Subcutaneous abdominal adipose tissue (tissue), 5 donors: ENCODE data around the gene GTPBP1.

Experiments
- H3K27ac ChIP-seq: one replicate; pipeline ENCODE4 v1.7.0; 2013; ENCODE audit warnings: low read depth, mild to moderate bottlenecking, inconsistent platforms, low read length, moderate library complexity
- H3K27me3 ChIP-seq, 5 donors: one replicate each; pipeline ENCODE4 v1.7.0; 2013; ENCODE audit warnings: low read length in 5 of 5, inconsistent platforms in 1 of 5; ENCODE audit not compliant: control insufficient read depth in 5 of 5, insufficient read depth in 4 of 5
- H3K36me3 ChIP-seq, 5 donors: one replicate each; pipeline ENCODE4 v1.7.0; 2013; ENCODE audit warnings: low read length in 5 of 5; ENCODE audit not compliant: control insufficient read depth in 5 of 5, insufficient read depth in 5 of 5
- H3K4me1 ChIP-seq, 5 donors: one replicate each; pipeline ENCODE4 v1.7.0; 2013; ENCODE audit warnings: low read length in 5 of 5, mild to moderate bottlenecking in 3 of 5, moderate library complexity in 1 of 5; ENCODE audit not compliant: control insufficient read depth in 5 of 5, insufficient read depth in 5 of 5
- H3K4me3 ChIP-seq, 5 donors: one replicate each; pipeline ENCODE4 v1.7.0; 2013; ENCODE audit warnings: low read length in 5 of 5, low read depth in 1 of 5
- H3K9ac ChIP-seq, 5 donors: one replicate each; pipeline ENCODE4 v1.7.0; 2013; ENCODE audit warnings: low read length in 5 of 5, mild to moderate bottlenecking in 4 of 5, moderate library complexity in 3 of 5
- H3K9me3 ChIP-seq, 5 donors: one replicate each; pipeline ENCODE4 v1.7.0; 2013; ENCODE audit warnings: low read length in 5 of 5; ENCODE audit not compliant: control insufficient read depth in 5 of 5
- donor health status: healthy.
- donor health status: healthy.
- donor health status: healthy.
- donor health status: healthy.
- donor health status: healthy.

Gene GTPBP1

DNA sequence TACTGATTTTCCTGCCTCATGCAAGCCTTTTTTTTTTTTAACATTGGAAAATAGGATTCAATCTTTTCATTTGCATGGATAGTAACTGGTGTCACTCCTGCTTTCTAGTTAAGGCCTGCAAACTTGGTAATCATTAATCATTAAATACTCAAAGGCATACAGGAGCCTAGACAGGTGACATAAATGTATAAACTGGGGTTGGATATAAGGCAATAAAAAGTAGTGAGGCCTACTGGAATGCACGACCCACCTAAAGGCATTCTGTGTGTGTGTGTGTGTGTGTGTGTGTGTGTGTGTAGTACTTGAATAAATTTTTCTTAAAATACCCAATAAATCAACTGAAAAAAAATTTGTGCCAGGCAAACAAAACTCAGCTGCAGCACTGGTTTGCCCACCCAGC, 16.1 kb upstream of the GTPBP1 start:
- H3K36me3 ChIP-seq, result peaks cover 0 to 76% (median 50%) of the 10 kb centered on the region in 5 donors
- H3K27ac ChIP-seq, result no peak overlapping the region
- H3K4me3 ChIP-seq, result no peak overlapping the region
- no peaks in the 10 kb centered on the region for H3K9me3 ChIP-seq
- H3K9ac ChIP-seq, result no peak overlapping the region
- no peaks in the 10 kb centered on the region for H3K27me3 ChIP-seq
- H3K4me1 ChIP-seq, result peaks cover 0 to 4% (median 0%) of the 10 kb centered on the region in 5 donors

DNA sequence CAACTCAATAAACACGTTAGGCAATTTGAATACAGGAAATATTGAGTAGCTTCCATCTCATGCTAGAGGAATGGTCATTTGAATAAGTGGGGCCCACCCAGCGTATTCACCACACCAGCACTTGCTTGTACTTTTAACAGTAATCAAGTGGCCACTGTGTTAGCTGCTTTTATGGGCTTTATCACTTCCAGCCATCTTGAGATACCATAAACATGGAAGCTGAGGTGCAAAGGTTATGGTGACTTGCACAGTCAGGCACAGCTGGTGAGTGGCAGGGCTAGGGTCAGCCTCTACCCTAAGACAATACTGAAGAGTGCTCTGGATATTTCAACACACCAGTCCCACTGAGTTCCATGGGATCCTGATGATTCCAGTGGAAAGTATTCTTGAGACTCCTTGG, 11.7 kb upstream of the GTPBP1 start:
- Histone ChIP-seq H3K36me3 (peaks cover 0 to 33% (median 13%) of the 10 kb centered on the region in 5 donors), H3K4me1 (peaks cover 4 to 41% (median 32%) of the 10 kb centered on the region in 5 donors), H3K27me3 (no peaks in the 10 kb centered on the region), H3K9me3 (no peaks in the 10 kb centered on the region), H3K27ac (no peak overlapping the region), H3K4me3 (no peak overlapping the region), H3K9ac (no peak overlapping the region)

DNA sequence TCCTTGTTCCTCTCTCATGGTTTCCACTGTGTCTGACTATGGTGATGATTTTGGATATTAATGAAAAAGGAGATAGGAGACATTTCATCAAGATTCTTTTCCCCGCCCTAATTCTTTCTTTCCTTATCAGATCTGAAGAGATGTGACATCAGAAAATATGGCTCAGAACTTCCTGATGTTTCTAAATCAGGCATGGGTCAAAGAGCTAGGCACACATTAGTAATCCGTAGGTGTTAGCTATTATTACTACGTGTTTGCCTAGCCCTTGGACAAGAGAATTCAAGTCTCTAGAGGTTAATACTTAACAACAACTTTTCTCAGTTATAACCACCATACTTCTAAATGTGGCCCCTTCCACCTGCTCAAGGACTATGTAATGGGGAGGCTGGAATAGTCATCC, 10.8 kb upstream of the GTPBP1 start:
- Histone ChIP-seq H3K36me3 (peaks cover 0 to 26% (median 6%) of the 10 kb centered on the region in 5 donors), H3K27ac (peak overlapping the region; percentile 1), H3K27me3 (no peaks in the 10 kb centered on the region), H3K9ac (no peak overlapping the region), H3K4me1 (peaks cover 10 to 49% (median 41%) of the 10 kb centered on the region in 5 donors), H3K4me3 (no peak overlapping the region), H3K9me3 (no peaks in the 10 kb centered on the region)

DNA sequence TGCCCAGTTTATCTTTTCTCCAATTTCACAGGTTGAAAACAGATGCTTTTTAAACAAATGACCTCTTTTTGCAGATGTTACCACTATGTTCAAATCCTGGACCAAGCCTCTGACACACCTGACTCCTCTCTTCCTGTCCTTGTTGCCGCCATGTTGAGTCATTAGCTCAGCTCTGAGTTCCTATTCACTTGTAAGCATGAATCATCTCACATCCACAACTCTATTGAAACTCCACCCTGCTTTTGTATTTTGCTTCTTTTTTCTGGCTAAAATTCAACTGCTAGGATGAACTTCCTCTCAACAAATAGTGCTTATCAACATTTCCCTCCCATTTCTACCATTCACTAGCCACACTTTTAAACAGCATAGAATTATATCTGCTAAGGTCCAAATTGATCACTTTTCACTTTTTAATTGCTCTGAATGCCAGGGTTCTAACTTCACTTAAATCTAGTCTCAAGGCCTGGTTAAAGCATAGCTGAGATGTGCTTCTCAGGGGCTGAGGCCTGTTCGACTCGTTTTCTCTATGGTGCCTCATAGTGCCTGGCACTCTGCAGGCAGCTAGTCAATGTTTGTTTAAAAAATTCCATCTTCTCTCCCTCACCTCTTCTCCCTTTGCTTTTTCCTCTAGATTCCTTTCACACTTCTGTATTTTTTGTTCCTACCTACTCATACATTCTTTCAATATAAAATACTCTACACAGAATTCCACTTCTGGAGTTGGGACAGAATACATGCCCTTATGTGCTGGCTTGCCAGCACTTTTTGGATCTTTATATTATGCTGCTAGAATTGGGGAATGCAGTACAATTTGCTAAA, 8.9 kb upstream of the GTPBP1 start:
- Histone ChIP-seq H3K4me1 (peaks cover 10 to 60% (median 50%) of the 10 kb centered on the region in 5 donors), H3K27ac (peak overlapping the region; percentile 70), H3K4me3 (peak overlapping the region in 2 of 5 donors; percentile 3 to 22), H3K9ac (peak overlapping the region in 2 of 5 donors; percentile 0 to 56), H3K27me3 (no peaks in the 10 kb centered on the region), H3K9me3 (no peaks in the 10 kb centered on the region), H3K36me3 (peaks cover 0 to 12% (median 3%) of the 10 kb centered on the region in 5 donors)

DNA sequence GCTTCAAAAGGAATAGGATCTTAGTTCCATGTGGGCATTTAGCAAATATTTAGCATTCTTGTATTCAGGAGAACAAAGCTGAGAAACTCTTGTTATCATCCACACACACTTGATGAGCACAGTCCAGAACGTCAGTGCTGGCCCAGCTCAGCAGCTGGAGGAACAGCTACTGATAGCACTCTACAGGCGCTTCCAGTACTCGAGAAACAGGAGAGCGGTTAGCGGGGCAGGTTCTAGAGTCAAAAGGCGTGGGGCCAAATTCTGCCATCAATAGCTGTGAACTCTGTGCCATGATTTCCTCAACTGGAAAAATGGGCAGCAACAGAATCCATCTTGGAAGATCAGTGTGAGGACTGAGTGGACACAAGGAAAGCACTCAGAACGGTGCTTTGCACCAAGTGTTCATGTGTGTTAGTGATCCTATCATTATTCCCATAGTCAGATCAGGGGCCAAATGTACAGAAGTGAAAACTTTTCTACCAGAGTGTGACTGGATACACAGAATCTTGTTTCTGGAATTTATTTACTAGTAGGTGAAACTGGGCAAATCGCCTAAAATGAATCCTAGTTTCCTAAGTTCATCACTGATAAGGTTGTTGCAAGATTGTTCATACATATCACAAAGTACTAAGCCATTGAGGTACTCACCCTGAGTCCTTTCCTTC, 8.2 kb upstream of the GTPBP1 start:
- H3K9me3 ChIP-seq, result no peaks in the 10 kb centered on the region
- H3K9ac ChIP-seq, result no peak overlapping the region
- no peaks in the 10 kb centered on the region for H3K27me3 ChIP-seq
- H3K27ac ChIP-seq, result peak overlapping the region; percentile 70
- peaks cover 0 to 6% (median 0%) of the 10 kb centered on the region in 5 donors for H3K36me3 ChIP-seq
- peaks cover 10 to 61% (median 50%) of the 10 kb centered on the region in 5 donors for H3K4me1 ChIP-seq
- H3K4me3 ChIP-seq, result peak overlapping the region in 1 of 5 donors; percentile 8

DNA sequence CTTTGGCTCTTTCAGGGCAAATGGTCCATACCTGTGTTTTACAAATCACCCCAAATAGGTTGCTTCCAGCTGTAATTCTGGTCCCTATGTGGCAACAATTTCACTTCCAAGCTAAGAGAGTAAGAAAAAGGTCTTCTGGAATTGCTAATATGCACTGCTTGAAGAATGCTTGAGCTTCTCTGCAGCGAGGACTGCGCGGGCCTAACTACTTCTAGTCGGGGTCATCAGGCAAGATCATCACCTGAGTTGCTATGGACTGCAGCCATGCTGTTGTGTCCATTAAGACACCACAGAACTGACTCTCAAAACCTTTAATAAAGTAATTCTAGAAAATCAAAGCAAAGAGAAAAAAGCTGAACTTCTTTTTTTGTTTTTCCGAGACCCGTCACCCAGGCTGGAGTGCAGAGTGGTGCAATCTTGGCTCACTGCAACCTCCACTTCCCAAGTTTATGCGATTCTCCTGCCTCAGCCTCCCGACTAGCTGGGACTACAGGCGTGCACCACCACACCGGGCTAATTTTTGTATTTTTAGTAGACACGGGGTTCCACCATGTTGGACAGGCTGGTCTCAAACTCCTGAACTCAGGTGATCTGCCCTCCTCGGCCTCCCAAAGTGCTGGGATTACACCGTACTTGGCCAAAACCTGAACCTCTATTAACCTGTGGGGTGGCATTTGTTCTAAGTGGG, 7.2 kb upstream of the GTPBP1 start:
- peak overlapping the region; percentile 88 for H3K27ac ChIP-seq
- H3K9me3 ChIP-seq, result no peaks in the 10 kb centered on the region
- H3K4me3 ChIP-seq, result peak overlapping the region in 4 of 5 donors; percentile 74 to 87 (median 80)
- peaks cover 0 to 6% (median 0%) of the 10 kb centered on the region in 5 donors for H3K36me3 ChIP-seq
- H3K27me3 ChIP-seq, result no peaks in the 10 kb centered on the region
- peaks cover 10 to 61% (median 50%) of the 10 kb centered on the region in 5 donors for H3K4me1 ChIP-seq
- peak overlapping the region in 3 of 5 donors; percentile 35 to 86 (median 74) for H3K9ac ChIP-seq

DNA sequence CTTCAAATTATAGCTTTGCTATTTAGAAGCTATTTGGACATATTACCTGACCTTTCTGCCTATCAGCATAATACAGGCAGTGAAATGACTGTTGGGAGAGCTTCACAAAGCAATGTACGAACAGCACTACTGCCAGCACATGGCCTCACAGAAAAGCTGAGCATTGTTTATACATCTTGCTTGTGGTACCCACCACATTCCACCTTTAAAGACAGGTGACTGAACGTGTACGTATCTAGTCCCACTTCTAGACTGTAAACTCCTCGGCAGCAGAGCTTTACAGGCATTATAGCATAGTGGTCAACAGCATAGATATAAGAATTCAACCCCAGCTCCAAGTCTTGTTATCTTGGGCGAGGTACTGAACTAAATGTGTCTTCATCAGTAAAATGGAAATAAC, 6.6 kb upstream of the GTPBP1 start:
- Histone ChIP-seq H3K9ac (peak overlapping the region; percentile 35 to 91 (median 86)), H3K9me3 (no peaks in the 10 kb centered on the region), H3K4me1 (peaks cover 10 to 59% (median 46%) of the 10 kb centered on the region in 5 donors), H3K27ac (peak overlapping the region; percentile 88), H3K27me3 (no peaks in the 10 kb centered on the region), H3K36me3 (peaks cover 0 to 3% (median 0%) of the 10 kb centered on the region in 5 donors), H3K4me3 (peak overlapping the region; percentile 74 to 87 (median 80))

DNA sequence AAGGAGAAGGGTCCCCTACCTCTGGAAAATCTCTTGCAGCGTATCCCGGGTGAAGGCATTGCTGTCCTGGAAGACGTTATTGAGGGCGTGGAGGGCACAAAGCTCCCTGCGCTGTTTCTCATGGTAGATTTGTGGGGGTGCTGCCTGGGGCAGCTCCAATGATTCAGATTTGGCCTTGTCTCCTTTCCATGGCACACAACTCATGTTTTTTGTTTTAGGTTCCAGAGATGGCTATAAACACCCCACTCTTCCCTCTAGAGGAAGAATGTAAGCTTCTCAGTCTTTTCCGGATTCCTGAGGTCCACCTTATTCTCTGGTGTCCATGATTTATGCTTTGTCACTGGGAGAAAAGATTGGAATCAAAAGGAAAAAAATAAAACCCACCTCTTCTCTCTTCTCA, 6.0 kb upstream of the GTPBP1 start:
- Histone ChIP-seq H3K27me3 (no peaks in the 10 kb centered on the region), H3K9me3 (no peaks in the 10 kb centered on the region), H3K4me1 (peaks cover 10 to 62% (median 48%) of the 10 kb centered on the region in 5 donors), H3K36me3 (no peaks in the 10 kb centered on the region), H3K4me3 (peak overlapping the region; percentile 74 to 87 (median 80)), H3K9ac (peak overlapping the region; percentile 74 to 91 (median 87)), H3K27ac (peak overlapping the region; percentile 88)

DNA sequence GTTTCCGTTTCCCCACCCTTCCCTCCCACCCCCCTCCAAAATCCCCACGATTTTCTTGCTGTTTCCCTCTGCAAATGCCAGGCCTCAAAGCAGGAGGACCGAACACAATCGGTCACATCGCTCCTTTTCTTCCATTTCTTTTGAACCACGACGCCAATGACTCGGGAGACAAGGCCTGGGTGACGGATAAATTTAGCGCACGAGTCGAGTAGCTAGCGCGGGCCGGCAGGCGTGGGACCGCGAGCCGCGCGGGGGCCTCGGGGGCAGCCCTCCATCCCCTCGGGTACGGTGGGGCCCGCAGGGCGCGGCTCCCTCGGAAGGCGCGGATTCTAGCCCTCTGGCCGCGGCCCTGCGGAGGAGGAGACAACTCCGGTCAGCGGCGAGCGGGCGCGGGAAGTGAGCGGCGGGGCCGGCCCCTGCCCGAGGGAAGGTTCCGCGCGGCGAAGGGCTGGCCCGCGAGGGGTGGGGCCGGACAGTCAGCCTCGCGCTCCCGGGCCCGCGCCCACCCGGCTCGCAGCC, 5.4 kb upstream of the GTPBP1 start:
- H3K9ac ChIP-seq, result peak overlapping the region; percentile 74 to 91 (median 87)
- H3K9me3 ChIP-seq, result no peaks in the 10 kb centered on the region
- peak overlapping the region; percentile 88 for H3K27ac ChIP-seq
- peaks cover 10 to 63% (median 52%) of the 10 kb centered on the region in 5 donors for H3K4me1 ChIP-seq
- peak overlapping the region; percentile 74 to 87 (median 80) for H3K4me3 ChIP-seq
- H3K27me3 ChIP-seq, result no peaks in the 10 kb centered on the region
- H3K36me3 ChIP-seq, result no peaks in the 10 kb centered on the region
